ENCODE measurements around the gene NTHL1. TPM values are rescaled to one million over a fixed set of nuclear protein-coding genes. Genes with fewer than 3 reads are reported as not detected.

NTHL1 gene
- total and polyA plus RNA-seq, 2 of the 8 experiments (the other 6 are each of a cell fraction or from before 2014, with no cell fraction given), result 70.9 to 150 TPM

GRCh38 chr16:2087748-2088631, 40.4 kb upstream of the NTHL1 start:
- H4K91ac ChIP-seq (replicated peaks; ENCODE audit: insufficient read length, low read length), result no peak overlapping the region
- 96% methylated on average over 36 of the region's 41 CpGs; no CpG with 5 or more reads in 1 of the 2 experiments for WGBS, 2 experiments (ENCODE audit: extremely low coverage in 1 of 2, insufficient coverage in 1 of 2, insufficient read length in 1 of 2, insufficient replicate concordance in 2 of 2, low coverage in 1 of 2, low lambda C conversion rate in 2 of 2, missing lambda C conversion rate in 1 of 2)

More at GRCh38 chr16:2087748-2088631, 40.4 kb upstream of the NTHL1 start:
- H3K4ac ChIP-seq (replicated peaks; ENCODE audit: insufficient read length, low read depth, low read length), result no peak overlapping the region
- H3K9me3 ChIP-seq (ENCODE audit: insufficient read depth in 2 of 2, low read depth in 1 of 2, low read length in 1 of 2), result no peaks in the 10 kb centered on the region
- no peak overlapping the region; a peak in 1 of 7 replicates for H3K9ac ChIP-seq (replicated peaks in 1 of 4; ENCODE audit: extremely low read depth in 1 of 4, low read depth in 3 of 4, low read length in 3 of 4)
- H3K18ac ChIP-seq (ENCODE audit: extremely low read depth, low read length), result no peak overlapping the region
- H2BK15ac ChIP-seq (ENCODE audit: low read length), result no peak overlapping the region
- H3K36me3 ChIP-seq (ENCODE audit: control insufficient read depth in 2 of 4, insufficient read depth in 4 of 4, low read length in 3 of 4), result peaks cover 0 to 24% (median 0%) of the 10 kb centered on the region in 4 experiments; a peak in 4 of 8 replicates
- no peak overlapping the region for H4K8ac ChIP-seq (ENCODE audit: extremely low read depth, insufficient read depth, low read length)
- ChIA-PET CTCF (ENCODE audit: partially characterized antibody) (interaction anchor here (0.8 to 3.8 kb wide), 5 partner anchors 32 to 84 kb away, joined by 3 to 15 read pairs (median 4); no protein-coding TSS in a partner anchor), POLR2A (ENCODE audit: partially characterized antibody) (interaction anchor here (0.8 to 6.9 kb wide), 5 partner anchors 9 to 91 kb away, joined by 4 to 50 read pairs (median 4); partner anchors contain the start of gene TRAF7)
- H3K4me1 ChIP-seq (replicated peaks in 1 of 4; ENCODE audit: control insufficient read depth in 3 of 4, insufficient read depth in 4 of 4, low read length in 3 of 4), result peaks cover 0 to 12% (median 9%) of the 10 kb centered on the region in 4 experiments; a peak in 5 of 7 replicates
- H4K20me1 ChIP-seq (replicated peaks in 1 of 2; ENCODE audit: control insufficient read depth in 1 of 2, insufficient read depth in 2 of 2, low read length in 2 of 2), result peaks cover 8 to 14% of the 10 kb centered on the region in 2 experiments
- no peak overlapping the region for H3K23ac ChIP-seq (ENCODE audit: insufficient read length)
- no peak overlapping the region for H3K4me3 ChIP-seq (ENCODE audit: extremely low read depth in 1 of 4, insufficient read depth in 2 of 4, low read depth in 3 of 4, low read length in 4 of 4)
- no peak for FAIRE-seq
- no peak overlapping the region for H2BK5ac ChIP-seq (ENCODE audit: low read depth, low read length)
- H3K4me2 ChIP-seq (ENCODE audit: insufficient read depth in 1 of 2, low read depth in 2 of 2, low read length in 2 of 2), result no peak overlapping the region
- H3K27ac ChIP-seq (ENCODE audit: low read depth, low read length), result no peak overlapping the region
- H4K5ac ChIP-seq (ENCODE audit: insufficient read length, low read depth, low read length), result no peak overlapping the region
- no peak overlapping the region for H3K14ac ChIP-seq (ENCODE audit: insufficient read length)
- no peak overlapping the region for H2AK5ac ChIP-seq (ENCODE audit: low read depth, low read length)
- no peaks in the 10 kb centered on the region for H3K79me1 ChIP-seq (ENCODE audit: low read depth, low read length)
- no peak overlapping the region for H2BK20ac ChIP-seq (ENCODE audit: low read length)
- no peak overlapping the region for H3K56ac ChIP-seq (replicated peaks; ENCODE audit: insufficient read length, low read depth, low read length)
- H2BK12ac ChIP-seq (ENCODE audit: low read depth, low read length), result no peak overlapping the region
- H2AFZ ChIP-seq (ENCODE audit: low read length), result no peak overlapping the region
- peaks cover 6% of the 10 kb centered on the region; the same call in 1 of the 2 replicates for H3K23me2 ChIP-seq (ENCODE audit: low read depth, low read length)
- no peak overlapping the region for H2BK120ac ChIP-seq (replicated peaks; ENCODE audit: low read depth, low read length)
- no peaks in the 10 kb centered on the region for H3K79me2 ChIP-seq (ENCODE audit: control insufficient read depth in 1 of 2, insufficient read depth in 2 of 2, low read length in 2 of 2)
- no peaks in the 10 kb centered on the region for H3K27me3 ChIP-seq (replicated peaks in 1 of 4; ENCODE audit: control insufficient read depth in 3 of 4, extremely low read depth in 1 of 4, insufficient read depth in 3 of 4, low read length in 3 of 4)
- DNase-seq (ENCODE audit: low read depth in 1 of 2, low spot score in 2 of 2), result no peak

Measured in H1 (cell line).